ENCODE measurements around the gene RIC8B. TPM values are rescaled to one million over a fixed set of nuclear protein-coding genes. Genes with fewer than 3 reads are reported as not detected.

Gene RIC8B
- total and polyA plus RNA-seq, 2 of the 13 experiments (the other 11 are each of a cell fraction or from before 2014, with no cell fraction given), result 5.1 to 7.5 TPM

DNA sequence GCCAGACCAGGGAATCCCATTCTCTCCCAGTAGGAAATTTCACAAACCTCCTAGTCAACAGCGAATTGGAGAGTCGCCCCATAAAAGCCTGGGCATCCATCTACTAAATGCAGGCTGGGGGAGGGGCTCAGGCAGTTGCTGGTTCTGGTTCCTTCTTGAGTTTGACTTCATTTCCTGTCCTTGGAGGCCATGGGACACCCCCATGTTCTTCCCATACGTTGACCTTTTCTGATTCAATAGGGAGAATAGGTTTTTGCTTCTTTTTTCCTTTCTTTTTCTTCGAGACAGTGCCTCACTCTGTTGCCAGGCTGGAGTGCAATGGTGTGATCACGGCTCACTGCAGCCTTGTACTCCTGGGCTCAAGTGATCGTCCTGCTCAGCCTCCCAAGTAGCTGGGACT, 137.1 kb downstream of the RIC8B start (continued):
- TF ChIP-seq ELF1 (CRISPR knock-in tag; IDR thresholded peaks at IDR 0.05), result no peak
- no peak for TF ChIP-seq STAT5B (CRISPR knock-in tag; IDR thresholded peaks at IDR 0.05)
- no peak for TF ChIP-seq NFE2L2 (IDR thresholded peaks at IDR 0.05; ENCODE audit: low read length)
- TF ChIP-seq CBFB (CRISPR knock-in tag; IDR thresholded peaks at IDR 0.05), result no peak
- TF ChIP-seq, protein P1, sequence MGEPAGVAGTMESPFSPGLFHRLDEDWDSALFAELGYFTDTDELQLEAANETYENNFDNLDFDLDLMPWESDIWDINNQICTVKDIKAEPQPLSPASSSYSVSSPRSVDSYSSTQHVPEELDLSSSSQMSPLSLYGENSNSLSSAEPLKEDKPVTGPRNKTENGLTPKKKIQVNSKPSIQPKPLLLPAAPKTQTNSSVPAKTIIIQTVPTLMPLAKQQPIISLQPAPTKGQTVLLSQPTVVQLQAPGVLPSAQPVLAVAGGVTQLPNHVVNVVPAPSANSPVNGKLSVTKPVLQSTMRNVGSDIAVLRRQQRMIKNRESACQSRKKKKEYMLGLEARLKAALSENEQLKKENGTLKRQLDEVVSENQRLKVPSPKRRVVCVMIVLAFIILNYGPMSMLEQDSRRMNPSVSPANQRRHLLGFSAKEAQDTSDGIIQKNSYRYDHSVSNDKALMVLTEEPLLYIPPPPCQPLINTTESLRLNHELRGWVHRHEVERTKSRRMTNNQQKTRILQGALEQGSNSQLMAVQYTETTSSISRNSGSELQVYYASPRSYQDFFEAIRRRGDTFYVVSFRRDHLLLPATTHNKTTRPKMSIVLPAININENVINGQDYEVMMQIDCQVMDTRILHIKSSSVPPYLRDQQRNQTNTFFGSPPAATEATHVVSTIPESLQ (CRISPR knock-in tag; conservative IDR thresholded peaks at IDR 0.05), result no peak
- no peak for TF ChIP-seq GATA4 (IDR thresholded peaks at IDR 0.05; ENCODE audit: borderline replicate concordance, low read depth)

DNA sequence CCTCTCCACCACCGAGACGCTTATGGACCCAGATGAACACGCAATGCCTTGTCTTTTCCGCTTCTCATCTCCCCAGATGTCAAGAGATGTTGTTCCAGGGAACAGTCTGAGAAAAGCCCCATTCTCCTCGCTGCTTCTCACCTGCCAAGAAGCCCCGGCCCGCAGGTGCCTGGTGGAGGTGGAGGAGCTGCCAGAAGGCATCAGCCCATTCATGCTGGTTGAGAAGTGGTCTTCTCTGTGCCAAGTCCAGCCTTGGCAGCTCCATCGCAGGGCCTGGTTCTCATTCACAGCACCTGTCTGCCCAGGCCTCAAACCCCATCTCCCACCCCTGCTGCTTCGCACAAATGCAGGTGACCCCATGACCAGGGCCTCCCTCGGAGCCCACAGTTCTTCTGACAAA, 139.0 kb downstream of the RIC8B start:
- H3K4me3 ChIP-seq (replicated peaks in 1 of 3; ENCODE audit: insufficient read depth in 1 of 3, low read depth in 2 of 3, low read length in 3 of 3), result no peak overlapping the region
- peak overlapping the region; percentile 26; the same call in 1 of the 2 replicates for H3K4me2 ChIP-seq (ENCODE audit: low read depth, low read length)
- H3K9ac ChIP-seq (ENCODE audit: insufficient read depth, low read depth, low read length), result no peak overlapping the region
- no peaks in the 10 kb centered on the region for H4K20me1 ChIP-seq (ENCODE audit: insufficient read depth, low read length)
- DNase-seq (ENCODE audit: low spot score) (no peak), FAIRE-seq (no peak), ATAC-seq (no peak)
- no peaks in the 10 kb centered on the region for H3K79me2 ChIP-seq (ENCODE audit: insufficient read depth, low read length)
- WGBS (ENCODE audit: low lambda C conversion rate), result 77% methylated on average over 10 of the region's 10 CpGs
- ChIA-PET CTCF (ENCODE audit: low intra/inter-chr PET ratio, low total read pairs) (no interaction called here), POLR2A (no interaction called here)
- H3K36me3 ChIP-seq (replicated peaks in 1 of 2; ENCODE audit: control insufficient read depth in 1 of 2, insufficient read depth in 2 of 2, low read length in 2 of 2), result no peaks in the 10 kb centered on the region
- H3K27ac ChIP-seq (ENCODE audit: extremely low read length, insufficient read depth, low read length), result no peak overlapping the region
- H3K27me3 ChIP-seq (ENCODE audit: control insufficient read depth in 1 of 2, insufficient read depth in 2 of 2, low read length in 2 of 2), result no peaks in the 10 kb centered on the region; a peak in 1 of 5 replicates
- H3K9me3 ChIP-seq (ENCODE audit: low read length), result no peaks in the 10 kb centered on the region
- in situ Hi-C loops (cut with HindIII; ENCODE audit: extremely low pct_ligation_motif_present, low pct_unique_long_range_greater_than_20kb), result no loop called here
- peaks cover 15% of the 10 kb centered on the region for H3K4me1 ChIP-seq (ENCODE audit: insufficient read depth, low read length)
- no TSS peak for BruUV-seq (replicated peaks)
- intact Hi-C loops (cut with micrococcal nuclease; ENCODE audit: unreplicated experiment), result no loop called here
- H2AFZ ChIP-seq (ENCODE audit: low read length), result no peak overlapping the region
- TF ChIP-seq, protein P2, sequence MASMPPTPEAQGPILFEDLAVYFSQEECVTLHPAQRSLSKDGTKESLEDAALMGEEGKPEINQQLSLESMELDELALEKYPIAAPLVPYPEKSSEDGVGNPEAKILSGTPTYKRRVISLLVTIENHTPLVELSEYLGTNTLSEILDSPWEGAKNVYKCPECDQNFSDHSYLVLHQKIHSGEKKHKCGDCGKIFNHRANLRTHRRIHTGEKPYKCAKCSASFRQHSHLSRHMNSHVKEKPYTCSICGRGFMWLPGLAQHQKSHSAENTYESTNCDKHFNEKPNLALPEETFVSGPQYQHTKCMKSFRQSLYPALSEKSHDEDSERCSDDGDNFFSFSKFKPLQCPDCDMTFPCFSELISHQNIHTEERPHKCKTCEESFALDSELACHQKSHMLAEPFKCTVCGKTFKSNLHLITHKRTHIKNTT (CRISPR knock-in tag; IDR thresholded peaks at IDR 0.05), result no peak
- TF ChIP-seq, protein P3, sequence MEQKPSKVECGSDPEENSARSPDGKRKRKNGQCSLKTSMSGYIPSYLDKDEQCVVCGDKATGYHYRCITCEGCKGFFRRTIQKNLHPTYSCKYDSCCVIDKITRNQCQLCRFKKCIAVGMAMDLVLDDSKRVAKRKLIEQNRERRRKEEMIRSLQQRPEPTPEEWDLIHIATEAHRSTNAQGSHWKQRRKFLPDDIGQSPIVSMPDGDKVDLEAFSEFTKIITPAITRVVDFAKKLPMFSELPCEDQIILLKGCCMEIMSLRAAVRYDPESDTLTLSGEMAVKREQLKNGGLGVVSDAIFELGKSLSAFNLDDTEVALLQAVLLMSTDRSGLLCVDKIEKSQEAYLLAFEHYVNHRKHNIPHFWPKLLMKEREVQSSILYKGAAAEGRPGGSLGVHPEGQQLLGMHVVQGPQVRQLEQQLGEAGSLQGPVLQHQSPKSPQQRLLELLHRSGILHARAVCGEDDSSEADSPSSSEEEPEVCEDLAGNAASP (CRISPR knock-in tag; IDR thresholded peaks at IDR 0.05; ENCODE audit: borderline replicate concordance), result no peak
- TF ChIP-seq, protein P4, sequence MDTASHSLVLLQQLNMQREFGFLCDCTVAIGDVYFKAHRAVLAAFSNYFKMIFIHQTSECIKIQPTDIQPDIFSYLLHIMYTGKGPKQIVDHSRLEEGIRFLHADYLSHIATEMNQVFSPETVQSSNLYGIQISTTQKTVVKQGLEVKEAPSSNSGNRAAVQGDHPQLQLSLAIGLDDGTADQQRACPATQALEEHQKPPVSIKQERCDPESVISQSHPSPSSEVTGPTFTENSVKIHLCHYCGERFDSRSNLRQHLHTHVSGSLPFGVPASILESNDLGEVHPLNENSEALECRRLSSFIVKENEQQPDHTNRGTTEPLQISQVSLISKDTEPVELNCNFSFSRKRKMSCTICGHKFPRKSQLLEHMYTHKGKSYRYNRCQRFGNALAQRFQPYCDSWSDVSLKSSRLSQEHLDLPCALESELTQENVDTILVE (CRISPR knock-in tag; IDR thresholded peaks at IDR 0.05), result no peak
- TF ChIP-seq, protein P5, sequence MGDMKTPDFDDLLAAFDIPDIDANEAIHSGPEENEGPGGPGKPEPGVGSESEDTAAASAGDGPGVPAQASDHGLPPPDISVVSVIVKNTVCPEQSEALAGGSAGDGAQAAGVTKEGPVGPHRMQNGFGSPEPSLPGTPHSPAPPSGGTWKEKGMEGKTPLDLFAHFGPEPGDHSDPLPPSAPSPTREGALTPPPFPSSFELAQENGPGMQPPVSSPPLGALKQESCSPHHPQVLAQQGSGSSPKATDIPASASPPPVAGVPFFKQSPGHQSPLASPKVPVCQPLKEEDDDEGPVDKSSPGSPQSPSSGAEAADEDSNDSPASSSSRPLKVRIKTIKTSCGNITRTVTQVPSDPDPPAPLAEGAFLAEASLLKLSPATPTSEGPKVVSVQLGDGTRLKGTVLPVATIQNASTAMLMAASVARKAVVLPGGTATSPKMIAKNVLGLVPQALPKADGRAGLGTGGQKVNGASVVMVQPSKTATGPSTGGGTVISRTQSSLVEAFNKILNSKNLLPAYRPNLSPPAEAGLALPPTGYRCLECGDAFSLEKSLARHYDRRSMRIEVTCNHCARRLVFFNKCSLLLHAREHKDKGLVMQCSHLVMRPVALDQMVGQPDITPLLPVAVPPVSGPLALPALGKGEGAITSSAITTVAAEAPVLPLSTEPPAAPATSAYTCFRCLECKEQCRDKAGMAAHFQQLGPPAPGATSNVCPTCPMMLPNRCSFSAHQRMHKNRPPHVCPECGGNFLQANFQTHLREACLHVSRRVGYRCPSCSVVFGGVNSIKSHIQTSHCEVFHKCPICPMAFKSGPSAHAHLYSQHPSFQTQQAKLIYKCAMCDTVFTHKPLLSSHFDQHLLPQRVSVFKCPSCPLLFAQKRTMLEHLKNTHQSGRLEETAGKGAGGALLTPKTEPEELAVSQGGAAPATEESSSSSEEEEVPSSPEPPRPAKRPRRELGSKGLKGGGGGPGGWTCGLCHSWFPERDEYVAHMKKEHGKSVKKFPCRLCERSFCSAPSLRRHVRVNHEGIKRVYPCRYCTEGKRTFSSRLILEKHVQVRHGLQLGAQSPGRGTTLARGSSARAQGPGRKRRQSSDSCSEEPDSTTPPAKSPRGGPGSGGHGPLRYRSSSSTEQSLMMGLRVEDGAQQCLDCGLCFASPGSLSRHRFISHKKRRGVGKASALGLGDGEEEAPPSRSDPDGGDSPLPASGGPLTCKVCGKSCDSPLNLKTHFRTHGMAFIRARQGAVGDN (CRISPR knock-in tag; IDR thresholded peaks at IDR 0.05), result no peak
- TF ChIP-seq GABPA (IDR thresholded peaks at IDR 0.05; ENCODE audit: low read depth, low read length) (no peak), GABPA (CRISPR knock-in tag; IDR thresholded peaks at IDR 0.05; ENCODE audit: low read depth) (no peak)
- TF ChIP-seq, protein P6, sequence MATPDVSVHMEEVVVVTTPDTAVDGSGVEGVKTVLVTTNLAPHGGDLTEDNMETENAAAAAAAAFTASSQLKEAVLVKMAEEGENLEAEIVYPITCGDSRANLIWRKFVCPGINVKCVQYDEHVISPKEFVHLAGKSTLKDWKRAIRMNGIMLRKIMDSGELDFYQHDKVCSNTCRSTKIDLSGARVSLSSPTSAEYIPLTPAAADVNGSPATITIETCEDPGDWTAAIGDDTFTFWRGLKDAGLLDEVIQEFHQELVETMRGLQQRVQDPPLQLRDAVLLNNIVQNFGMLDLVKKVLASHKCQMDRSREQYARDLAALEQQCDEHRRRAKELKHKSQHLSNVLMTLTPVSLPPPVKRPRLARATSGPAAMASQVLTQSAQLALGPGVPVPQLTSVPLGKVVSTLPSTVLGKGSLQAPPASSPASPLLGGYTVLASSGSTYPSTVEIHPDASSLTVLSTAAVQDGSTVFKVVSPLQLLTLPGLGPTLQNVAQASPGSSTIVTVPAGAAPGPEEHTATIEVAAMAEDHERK (CRISPR knock-in tag; IDR thresholded peaks at IDR 0.05; ENCODE audit: low read depth), result no peak

All from HepG2 (cell line).